ENCODE data around the gene SPIB.

SPIB gene

DNA sequence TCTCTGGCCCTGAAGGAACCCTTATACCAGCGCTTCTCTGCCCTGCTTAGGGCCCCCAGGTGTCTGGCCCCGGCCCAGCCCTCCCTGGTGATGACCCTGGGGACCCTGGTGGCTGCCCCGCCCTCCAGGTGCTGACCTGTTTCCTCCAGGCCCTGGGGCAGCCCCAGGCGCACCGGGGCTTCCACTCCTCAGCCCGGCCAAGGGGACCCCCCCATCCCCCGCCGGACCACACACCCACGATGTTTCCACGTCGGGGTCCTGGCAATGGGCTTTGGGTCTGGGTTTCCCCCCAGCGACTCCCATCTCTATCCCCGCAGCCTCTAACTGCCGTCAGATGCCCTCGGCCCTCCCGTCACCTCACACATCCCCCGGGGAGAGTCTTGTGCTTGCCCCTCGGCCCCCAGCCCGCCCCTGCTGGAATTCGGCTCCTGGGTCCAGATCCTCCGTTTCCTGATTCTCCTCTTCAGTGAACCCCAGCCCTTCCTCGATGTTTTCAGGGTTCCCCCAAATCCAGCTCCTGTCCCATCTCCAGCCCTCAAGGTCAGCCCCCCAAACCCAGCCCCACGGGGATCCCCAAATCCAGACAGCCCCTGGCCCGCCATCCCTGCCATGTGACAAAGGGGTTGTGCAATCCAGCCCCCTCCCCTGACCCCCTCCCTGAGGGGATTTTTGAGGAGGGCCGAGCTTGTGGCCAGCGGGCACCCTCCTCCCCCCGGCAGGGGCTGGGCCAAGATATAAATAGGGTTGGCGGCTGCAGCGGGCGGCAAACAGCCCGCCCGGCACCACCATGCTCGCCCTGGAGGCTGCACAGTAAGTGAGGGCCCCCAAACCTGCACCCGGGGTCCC, at the start of gene SPIB:
Gene SPIB, plus strand, starts transcription at position 763 of the 846 bp plus-strand sequence. Its CDS starts 25 bp downstream, at position 788.
- peak in 1 of 56 donors; percentile 3 for DNase-seq

DNA sequence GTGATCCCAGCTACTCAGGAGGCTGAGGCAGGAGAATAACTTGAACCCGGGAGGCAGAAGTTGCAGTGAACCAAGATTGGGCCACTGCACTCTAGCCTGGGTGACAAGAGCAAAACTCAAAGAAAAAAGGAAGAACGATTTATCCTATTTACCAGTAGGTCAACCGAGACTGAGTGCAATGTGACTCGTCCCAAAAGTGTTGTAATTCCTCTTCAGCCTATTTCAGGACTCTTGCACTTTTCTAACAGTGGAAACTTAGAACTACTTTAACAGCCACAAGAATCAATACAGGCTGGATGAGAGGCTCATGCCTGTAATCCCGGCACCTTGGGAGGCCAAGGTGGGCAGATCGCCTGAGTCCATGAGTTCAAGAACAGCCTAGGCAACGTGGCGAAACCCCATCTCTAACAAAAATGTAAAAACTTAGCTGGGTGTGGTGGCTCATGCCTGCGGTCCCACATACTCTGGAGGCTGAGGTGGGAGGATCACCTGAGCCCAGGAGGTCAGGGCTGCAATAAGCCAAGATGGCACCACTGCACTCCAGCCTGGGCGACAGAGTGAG, 46.7 kb upstream of the SPIB start:
- DNase-seq, result no peak

GRCh38 chr19:50376166-50377050, 42.3 kb upstream of the SPIB start, which contains the start of gene NR1H2:
Gene NR1H2, plus strand, starts transcription at chr19:50376457. Its CDS starts 1,149 bp downstream, at chr19:50377606.
- DNase-seq, result peak; percentile 65 to 97 (median 92)

- DNase-seq, result peak in 3 of 56 donors; percentile 37 to 57 (median 49)
Observed at GRCh38 chr19:50377051-50377461, 41.7 kb upstream of the SPIB start.

DNA sequence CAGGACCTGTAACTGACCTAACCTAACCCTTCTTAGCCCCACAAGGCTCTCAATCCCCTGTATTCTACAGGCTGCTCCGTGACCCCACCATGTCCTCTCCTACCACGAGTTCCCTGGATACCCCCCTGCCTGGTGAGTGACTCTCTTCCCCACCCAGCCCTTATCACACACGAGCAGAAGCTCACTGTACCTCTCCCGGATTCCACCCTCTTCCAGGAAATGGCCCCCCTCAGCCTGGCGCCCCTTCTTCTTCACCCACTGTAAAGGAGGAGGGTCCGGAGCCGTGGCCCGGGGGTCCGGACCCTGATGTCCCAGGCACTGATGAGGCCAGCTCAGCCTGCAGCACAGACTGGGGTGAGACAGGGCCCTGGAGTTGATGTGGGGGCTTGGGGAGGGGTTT, 41.2 kb upstream of the SPIB start:
- DNase-seq, result no peak

GRCh38 chr19:50378169-50378862, 40.4 kb upstream of the SPIB start:
- DNase-seq, result no peak

GRCh38 chr19:50378863-50379236, 39.9 kb upstream of the SPIB start:
- no peak for DNase-seq

DNA sequence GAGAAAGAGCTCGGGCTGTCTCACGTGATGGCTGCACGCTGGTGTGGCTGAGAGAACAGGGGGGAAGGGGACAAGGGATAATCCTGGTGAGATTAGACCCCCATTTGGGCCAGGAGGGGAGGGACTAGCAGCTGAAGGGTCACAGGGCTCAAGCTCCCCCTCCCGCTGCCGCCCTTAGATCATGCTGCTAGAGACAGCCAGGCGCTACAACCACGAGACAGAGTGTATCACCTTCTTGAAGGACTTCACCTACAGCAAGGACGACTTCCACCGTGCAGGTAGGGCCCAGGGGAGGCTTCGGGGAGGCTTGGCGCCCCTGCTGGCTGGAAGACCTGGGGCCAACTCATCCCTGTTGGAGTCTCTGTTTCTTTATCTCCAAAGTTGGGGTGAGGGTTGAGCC, 39.1 kb upstream of the SPIB start:
- no peak for DNase-seq

DNA sequence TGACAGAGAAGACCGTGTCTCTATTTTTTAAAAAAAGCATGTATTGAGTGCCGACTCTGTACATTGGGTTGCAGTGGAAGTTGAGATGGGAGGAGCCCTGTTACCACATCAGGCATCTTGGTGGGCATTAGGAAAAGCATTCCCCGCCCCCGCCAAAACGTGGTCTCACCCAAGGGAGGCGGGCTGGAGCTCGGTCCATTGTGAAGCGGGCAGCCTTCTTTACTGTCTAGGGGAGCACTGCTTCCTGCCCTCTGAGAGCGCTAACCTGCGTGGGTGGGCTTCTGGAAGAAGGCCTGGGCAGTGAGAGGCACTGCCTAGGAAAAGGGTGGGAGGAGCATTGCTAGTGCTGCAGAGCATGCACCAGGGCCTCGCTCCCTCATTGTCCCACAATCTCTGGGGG, 38.6 kb upstream of the SPIB start:
- DNase-seq, result no peak

- peak in 3 of 56 donors; percentile 5 to 26 (median 15) for DNase-seq
Observed at GRCh38 chr19:50380751-50381151, 38.0 kb upstream of the SPIB start.

GRCh38 chr19:50381881-50382729, 36.6 kb upstream of the SPIB start:
- DNase-seq, result peak in 1 of 56 donors; percentile 2

DNA sequence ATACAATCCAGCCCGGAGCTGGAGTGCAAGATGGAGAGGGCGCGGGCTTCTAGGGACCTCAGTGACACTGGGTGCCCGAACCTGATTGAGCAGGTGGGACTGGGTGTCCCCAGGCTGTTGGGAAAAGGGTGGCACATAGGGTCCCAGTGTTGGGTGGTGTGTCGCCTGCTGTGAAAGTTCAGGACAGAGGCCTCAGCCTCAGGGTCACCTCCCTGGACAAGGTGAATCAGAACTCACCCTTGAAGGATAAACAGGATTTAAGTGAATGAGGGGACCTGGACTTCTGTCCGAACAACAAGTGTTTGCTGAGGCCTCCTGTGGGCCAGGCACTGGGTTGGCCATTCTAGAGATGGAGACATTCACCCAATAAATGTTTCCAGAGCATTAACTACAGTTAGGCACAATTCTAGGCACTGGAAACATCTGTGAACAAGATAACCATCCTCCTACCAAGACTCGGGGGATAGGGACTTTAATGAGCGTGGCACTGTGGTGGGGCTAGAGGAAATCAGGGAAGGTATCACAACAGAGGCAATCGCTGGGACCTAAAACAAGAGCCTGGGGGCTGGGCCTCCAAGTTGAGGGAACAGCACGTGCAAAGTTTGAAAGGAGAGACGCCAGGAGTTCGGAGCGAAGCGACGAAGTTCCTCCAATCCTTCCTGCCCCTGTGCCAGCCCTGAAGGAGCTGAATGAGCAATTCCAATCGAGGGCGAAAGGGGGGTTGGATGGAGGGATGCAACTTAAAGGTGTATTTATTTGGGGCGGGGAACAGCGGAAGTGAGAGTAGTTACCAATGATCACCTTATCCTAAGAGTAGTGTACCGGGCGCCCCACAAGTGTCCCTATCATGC, 35.5 kb upstream of the SPIB start:
- peak in 2 of 56 donors; percentile 32 to 49 for DNase-seq

GRCh38 chr19:50383852-50384684, 34.7 kb upstream of the SPIB start, which contains the start of gene POLD1:
Gene POLD1, plus strand, starts transcription at chr19:50384347. Its CDS starts 14,505 bp downstream, at chr19:50398852.
- peak; percentile 48 to 97 (median 90) for DNase-seq

DNA sequence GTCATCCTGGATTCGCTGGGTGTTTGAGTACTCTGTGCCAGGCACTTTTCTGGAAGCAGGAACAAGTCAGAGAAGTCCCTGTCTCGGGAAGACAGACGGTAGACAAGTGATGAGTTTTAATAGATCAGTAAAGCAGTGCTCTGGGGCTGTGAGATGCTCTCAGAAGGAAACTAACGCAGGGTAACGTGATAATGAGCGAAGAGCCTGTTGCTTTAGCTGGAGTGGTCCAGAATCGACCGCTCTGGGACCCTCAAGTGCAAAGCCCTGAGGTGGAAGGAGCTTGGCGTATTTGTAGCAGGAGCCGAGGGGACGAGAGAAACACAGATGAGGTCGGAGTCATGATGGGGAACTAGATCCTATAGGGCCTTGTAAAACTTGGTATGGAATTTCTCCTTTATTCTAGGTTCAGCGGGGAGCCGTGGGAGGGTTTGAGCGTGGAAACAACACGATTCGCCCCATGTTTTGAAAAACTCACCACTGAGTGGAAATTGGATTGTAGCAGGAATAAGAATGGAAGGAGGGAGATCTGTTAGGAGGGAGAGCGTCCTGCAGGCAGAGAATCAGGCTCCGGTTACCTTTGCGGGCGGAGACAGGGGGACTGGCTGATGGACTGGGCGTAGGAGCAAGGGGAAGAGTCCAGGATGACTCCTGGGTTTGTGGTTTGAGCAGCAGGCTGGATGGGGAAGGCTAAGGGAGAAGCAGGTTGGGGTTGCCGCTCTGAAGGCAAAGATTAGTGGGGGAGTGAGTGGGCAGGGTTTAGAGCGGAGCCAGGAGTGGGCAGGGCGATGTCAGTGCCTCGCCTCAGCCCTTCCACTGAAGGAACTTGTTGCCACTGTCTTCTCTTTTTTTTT, 33.8 kb upstream of the SPIB start:
- DNase-seq, result peak in 2 of 56 donors; percentile 1 to 21

GRCh38 chr19:50387176-50387867, 31.4 kb upstream of the SPIB start:
- DNase-seq, result peak in 10 of 56 donors; percentile 2 to 26 (median 9)

DNA sequence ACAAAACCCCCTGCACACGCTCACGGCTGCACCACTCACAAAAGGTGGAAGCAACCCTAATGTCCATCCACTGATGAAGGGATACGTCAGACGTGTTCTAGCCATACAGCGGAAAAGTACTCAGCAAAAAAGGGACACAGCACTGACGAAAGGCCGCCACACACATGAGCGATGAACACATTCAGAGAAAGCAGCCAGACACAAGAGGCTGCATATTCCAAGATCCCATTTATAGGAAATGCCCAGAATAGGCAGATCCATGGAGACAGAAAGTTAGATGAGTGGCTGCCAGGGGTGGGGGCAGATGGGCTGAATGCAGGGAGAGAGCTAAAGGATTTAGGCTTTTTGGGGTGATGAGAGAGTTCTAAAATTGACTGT, 30.9 kb upstream of the SPIB start:
- DNase-seq, result no peak
